ENCODE data around the gene RPP30.

DNA sequence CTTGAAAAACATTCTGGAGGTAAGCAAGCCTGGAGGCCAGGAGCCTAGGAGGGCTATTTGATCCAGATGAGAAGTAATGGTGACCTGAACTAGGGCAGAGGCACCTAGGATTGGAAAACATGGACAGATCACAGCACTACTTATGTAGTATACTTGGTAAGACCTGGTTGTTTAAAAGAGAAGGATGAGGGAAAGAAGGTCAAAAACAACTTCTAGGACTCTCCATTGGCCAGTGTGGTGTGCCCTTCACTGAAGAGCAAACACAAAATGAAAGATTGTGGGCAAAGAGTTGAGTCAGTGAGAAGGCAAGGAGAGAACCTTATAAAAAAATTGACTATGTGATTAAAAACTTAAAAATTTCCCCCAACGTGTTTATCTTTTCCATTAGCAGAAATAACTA is 34.8 kb downstream of the RPP30 start:
- TF ChIP-seq, protein P1, sequence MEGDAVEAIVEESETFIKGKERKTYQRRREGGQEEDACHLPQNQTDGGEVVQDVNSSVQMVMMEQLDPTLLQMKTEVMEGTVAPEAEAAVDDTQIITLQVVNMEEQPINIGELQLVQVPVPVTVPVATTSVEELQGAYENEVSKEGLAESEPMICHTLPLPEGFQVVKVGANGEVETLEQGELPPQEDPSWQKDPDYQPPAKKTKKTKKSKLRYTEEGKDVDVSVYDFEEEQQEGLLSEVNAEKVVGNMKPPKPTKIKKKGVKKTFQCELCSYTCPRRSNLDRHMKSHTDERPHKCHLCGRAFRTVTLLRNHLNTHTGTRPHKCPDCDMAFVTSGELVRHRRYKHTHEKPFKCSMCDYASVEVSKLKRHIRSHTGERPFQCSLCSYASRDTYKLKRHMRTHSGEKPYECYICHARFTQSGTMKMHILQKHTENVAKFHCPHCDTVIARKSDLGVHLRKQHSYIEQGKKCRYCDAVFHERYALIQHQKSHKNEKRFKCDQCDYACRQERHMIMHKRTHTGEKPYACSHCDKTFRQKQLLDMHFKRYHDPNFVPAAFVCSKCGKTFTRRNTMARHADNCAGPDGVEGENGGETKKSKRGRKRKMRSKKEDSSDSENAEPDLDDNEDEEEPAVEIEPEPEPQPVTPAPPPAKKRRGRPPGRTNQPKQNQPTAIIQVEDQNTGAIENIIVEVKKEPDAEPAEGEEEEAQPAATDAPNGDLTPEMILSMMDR (IDR thresholded peaks at IDR 0.05) = no peak
- no peak for TF ChIP-seq POLR2A (IDR thresholded peaks at IDR 0.05)
